ENCODE measurements around the gene MGLL.

MGLL gene

DNA sequence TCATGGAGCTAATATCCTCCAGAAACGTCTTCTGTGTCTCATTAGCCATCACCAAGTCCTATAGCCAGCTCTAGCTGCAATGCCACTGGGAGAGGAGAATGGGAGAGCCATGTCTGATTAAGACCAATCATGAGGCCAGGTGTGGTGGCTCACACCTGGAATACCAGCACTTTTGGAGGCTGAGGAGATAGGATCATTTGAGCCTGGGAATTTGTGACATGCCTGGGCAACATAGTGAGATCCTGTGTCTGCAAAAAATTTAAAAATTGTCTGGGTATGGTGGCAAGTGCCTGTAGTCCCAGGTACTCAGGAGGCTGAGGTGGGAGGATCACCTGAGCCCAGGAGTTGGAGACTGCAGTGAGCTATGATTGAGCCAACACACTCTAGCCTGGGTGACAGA lies 13.1 kb downstream of the MGLL start:
- no peak for DNase-seq

DNA sequence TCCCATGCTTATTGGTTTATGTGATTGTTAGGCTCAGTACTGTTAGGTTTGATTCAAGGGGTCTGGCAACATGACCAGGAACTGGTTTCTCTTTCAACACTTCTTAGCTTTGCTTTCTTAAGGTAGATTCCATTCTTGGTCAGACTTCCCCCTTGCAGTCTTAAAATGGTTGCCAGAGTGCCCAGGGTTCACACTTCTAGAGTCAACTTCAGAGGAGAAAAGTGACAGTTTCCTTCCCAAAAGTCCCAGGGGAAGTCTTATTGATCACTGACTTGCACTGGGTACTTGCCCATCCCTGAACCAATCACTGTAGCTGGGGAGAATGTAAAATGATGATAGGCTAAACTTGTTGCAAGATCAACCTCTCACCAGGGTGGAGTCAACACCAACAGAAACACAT lies 14.1 kb downstream of the MGLL start:
- no peak for DNase-seq

DNA sequence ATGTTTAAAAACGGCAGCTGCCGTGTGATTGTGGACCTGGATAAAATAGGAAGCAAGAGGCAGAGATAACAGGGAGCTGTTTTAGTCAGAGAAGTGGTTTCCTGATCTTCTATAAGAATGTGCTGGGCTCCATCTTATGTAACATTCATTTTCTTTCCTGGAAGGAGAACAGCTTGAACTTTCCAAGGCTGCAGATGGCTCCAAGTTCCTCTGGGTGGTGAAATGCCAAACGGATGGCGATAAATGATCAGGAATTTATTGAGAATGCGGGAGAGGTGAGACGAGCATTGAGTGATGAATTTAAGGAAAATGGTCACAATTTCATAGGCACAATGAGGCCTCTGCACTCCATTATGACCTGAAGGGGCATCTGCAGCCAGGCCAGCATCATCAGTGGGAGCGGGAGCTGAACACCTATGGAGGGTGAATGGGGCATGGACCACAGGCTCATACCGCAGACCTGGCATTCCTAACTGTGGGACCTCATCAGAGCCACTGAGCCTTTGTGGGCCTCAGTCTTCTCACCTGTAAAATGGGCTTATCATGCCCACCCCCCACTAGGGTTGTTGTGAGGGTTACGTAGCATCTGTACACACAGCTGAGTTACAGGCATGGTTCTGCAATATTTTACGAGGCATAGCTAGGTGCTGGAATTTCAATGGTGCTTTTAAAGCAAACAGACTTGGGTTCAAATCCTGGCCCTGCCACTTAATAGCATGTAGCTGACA lies 17.1 kb downstream of the MGLL start:
- DNase-seq, result no peak

DNA sequence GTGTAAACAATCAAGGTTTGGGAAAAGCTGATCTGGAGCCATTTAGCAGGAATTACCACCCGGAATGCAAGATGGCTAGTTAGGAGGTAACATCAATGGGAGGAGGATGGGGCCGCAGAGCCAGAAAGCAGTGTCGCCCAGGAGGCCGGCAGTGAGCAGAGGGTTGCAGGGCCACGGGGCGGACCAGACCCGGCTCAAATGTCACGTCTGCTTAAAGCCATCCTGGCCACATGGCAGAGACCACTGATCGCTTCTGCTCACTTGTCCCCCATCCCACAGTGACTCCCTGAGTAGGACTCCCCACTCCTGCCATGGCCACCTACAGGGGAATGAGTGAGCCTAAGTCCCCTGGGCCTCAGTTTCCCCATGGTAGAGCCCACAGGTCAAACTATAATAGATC lies 18.2 kb downstream of the MGLL start:
- no peak for DNase-seq

DNA sequence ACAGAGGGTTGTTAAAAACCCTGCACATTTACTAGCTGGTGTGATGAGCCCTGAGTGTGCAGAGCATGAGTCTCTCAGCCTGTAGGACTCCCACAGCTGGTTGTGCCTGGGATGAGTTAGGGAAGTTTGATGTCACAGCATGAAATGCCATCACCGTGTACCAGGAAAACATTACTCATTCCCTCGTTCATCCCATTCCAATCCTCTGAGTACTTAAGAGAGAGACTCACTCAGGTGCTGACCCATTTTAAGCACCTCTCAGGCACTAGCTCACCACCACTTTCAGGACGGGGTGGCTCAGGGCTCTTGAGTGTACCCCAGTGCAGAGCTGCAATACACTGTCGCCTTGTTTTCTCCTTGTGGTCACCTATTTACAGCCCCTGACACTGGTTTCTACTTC lies 18.7 kb downstream of the MGLL start:
- DNase-seq, result no peak

DNA sequence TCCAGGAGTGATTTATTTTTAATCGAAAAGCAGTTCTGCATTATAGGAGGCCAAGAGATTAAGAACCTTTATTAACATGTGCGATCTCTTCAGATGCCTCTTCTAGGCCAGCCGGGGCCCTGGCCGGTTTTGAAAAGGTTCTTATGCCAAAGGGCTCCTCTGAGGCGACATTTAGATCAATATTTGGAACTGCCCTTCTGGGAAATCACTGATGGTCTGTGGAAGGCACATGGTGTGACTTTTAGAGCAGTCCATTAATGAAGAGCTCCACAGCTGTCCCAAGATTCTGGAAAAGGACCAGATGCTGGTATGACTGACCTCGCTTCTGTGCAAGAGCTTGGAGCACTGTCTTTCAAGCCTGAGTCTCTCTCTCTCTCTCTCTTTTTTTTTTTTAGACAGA lies 19.7 kb downstream of the MGLL start:
- DNase-seq, result no peak

DNA sequence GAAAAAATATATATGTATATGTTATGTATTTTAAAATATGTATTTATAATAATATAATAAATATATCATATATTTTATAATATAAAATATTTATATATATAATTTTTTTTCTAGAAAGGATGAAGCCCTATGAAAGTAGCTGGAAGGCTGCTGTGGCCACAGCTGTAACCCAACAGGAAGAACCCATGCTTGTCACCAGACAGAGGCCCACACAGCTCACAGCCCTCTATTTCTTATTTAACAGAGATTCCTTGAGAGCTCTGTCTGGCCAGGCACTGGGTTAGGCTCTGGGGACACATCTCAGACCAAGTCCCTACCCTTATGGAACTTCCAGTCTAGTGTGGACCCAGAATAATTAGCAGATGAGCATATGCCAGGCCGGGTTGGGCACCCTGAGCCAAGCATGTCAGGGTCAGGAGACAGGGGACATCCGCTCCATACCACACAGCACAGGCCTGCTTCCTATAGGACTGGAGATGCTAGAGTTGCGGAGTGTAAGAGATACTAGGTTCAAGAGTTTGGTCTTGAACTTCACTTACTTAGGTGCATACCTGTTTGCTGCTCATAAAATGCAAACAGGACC lies 20.5 kb downstream of the MGLL start:
- no peak for DNase-seq

DNA sequence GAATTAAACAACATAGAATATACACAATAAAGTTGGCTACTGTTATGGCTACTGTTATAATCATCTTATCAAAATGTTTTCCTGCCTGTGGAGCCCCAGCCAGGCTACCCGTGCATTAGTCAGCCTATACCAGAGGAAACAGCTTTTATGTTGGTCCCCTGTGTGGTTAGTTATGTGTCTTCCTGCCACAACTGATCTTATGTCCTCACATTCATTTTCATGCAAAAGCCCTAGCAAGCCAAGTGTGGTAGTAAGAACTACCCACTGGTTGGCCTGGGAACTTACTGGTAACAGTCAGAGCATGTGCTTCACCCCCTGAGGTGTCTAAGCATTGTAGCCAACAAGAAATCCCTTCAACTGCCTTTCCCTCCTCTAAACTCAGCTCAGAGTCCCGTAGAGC lies 21.8 kb downstream of the MGLL start:
- no peak for DNase-seq

DNA sequence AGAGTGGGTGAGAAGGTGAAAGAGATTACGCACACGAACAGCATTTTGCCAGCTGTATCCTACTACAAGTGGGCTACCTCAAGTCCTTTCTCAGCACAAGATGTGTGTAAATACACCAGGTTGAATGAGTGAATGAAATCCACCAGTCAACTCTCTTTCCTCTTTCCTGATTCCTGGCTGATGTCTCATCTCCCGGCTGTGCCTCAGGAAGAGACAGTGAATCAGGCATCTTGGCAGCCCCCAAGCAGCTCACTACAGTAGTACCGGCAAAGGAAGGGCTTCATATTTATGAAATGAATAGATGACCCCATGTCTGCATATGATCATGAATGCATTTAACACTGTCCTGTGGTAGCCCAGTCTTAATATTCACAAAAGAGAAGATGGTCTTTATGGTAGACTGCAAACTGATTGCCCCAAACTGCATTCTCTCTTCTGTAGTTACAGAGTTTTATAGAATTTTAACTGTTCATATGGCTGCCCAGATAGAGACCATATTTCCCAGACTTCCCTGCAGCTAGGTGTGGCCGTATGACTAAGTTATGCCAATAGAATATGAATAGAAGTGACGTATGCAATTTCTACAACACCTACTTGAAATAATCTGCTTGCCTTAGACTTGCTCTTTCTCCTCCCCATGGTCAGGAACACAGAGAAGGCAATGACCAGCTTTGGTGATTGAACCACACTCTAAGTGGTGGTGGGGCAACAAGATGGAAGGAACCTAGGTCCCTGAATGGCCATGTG lies 22.7 kb downstream of the MGLL start:
- no peak for DNase-seq

DNA sequence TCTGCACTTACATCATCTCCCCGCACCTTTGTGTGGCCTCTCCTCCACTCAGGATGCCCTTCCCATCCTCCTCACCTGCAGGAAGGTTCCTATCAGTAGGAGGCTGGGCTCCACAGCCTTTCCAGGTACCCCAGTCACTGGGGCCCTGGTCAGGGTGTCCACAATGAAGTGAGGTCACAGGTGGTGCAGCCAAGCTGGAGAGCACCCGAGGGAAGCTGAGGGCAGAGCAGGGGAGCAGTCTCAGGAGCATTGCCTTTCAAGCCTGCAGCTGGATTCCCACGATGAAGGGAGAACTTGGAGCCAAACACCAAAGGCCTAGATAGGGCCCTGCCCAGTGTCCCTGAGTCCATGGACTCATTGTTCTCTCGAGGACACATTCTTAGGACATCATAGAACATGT lies 23.6 kb downstream of the MGLL start:
- no peak for DNase-seq

DNA sequence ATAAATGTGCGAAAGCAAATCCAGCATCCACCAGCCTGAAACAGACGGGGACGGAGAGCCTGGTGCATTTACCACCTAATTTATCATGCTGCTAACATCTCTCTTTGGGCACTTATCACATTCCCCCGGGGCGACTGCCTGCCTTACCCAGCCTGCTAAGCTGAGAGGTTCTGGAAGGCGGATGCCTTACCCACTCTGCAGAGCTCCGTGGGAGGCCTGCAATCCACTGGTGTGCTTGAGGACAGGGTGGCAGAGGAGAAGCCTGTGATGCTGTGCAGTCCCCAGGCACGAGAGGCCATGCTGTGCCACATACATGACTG lies 25.5 kb downstream of the MGLL start:
- DNase-seq, result no peak

DNA sequence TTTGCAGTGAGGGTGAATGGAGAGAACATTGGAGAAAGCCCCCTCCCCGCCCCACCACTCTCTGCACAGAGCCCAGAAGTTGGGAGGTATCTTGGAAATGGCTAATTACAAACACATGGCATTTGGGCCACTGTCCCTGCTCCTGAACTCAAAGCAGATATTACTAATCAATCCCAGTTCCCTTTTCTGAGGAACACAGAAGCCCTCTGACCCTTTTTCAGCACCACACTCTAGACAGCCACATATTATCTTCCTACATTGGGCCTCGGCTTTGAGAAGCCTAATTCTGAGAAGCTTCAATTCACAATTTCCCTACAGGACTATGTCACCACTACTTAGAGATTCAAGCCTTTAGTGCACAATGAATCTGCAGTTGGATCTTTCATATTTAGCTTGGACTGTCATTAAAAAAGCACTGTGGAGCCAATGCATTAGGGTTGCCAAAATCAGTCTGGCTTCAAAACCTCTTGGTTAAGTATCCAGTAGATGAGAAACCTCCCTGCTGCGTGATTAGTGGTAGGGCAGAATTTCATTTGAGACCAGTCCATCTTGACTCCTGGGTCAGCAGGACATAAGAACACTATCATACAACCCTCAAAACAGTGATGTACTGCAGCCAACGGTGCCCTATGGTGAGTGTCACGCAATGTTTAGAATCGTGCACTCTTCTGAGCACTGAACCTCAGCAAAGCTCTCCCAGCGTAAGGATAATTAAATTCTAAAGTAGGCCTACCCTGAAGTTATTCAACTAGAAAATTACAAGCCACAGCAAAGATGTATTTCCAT lies 26.1 kb downstream of the MGLL start:
- DNase-seq, result no peak

DNA sequence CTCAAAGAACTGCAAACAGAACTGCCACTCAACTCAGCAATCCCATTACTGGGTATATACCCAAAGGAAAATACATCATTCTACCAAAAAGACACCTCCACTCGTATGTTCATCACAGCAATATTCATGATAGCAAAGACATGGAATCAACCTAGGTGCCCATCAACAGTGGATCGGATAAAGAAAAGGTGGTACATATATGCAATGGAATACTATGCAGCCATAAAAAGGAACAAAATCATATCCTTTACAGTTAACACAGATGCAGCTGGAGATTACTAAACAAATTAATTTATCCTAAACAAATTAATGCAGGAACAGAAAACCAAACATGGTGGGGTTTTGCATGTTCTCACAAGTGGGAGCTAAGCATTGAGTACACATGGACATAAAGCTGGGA lies 27.3 kb downstream of the MGLL start:
- no peak for DNase-seq

DNA sequence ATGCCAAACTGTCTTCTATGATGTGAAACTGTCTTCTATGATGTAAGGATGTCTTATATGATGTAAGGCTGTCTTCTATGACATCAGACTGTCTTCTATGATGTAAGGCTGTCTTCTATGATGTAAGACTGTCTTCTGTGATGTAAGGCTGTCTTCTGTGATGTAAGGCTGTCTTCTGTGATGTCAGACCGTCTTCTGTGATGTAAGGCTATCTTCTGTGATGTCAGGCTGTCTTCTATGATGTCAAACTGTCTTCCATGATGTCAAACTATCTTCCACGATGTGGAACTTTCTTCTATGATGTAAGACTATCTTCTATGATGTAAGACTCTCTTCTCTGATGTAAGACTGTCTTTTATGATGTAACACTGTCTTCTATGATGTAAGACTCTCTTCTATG lies 27.9 kb downstream of the MGLL start:
- no peak for DNase-seq

DNA sequence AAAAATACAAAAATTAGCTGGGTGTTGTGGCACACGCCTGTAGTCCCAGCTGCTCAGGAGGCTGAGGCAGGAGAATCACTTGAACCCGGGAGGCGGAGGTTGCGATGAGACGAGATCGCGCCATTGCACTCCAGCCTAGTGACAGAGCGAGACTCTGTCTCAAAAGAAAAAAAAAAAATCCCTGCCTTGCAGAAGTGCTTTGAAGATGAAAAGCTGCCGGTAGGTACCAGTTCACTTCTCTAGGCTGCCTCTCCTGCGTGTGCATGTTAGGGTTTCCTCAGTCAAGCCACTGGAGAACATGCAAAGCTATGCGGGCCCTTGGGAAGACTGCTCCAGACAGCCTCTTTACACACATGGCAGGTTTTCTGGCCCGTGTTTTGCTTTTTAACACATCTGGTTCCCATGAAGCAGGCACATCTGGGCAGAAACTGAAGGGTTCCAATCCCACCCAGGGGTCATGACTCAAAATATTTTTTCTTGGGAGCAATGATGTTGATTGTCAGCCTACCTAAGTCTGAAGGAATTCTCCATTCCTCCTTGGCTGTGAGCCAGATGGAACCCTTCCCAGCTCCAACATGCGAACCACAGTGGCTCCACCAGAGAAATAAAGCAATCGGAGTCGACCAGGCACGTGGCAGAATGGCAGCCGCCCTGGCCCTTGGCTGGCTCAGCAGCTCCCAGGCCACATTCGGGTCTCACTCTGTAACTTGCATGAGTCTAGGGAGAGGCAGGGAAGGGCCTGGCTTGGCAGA lies 29.6 kb downstream of the MGLL start:
- no peak for DNase-seq

DNA sequence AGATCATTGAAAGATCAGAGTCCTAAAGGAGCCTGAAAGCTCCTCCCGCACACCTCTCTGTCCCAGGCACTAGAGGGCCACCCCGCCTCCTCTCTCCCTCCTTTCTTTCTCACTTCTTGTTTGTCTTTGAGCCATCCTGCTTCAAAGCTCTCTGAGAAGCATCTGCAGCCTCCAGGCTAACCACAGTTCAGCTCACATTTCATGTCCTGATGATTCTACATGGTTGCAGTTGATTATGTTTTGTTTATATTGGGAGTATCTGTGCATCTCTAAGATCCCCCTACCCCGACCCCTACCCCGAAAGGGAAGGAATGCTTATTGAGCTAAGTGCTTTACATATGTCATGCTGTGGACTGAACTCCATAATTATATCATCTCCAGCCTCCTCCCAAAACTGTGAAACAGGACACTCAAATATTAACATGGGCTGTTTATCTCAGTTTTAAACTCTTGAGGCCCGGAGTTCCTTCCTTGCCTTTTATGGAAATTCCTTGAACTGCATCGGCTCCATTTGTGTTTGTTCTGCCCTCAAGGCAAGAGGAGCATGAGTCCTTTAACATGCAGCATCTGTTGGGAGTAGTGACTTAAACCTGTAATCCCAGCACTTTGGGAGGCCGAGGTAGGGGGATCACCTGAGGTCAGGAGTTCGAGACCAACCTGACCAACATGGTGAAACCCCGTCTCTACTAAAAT lies 30.9 kb downstream of the MGLL start:
- no peak for DNase-seq

DNA sequence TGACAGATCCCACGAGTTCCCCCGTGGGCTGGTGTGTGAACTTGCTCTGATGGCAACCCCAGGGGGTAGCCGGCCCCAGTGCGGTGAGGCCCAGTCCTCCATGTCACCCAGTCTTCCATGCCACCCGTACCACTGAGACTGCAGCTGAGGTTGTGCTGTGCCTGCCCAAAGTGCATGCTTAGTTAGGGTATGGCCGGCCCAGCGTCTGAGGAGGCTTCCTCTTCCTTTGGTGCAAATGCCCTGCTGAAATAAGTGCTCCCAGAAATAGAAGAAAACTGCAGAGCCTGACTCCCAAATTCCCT lies 31.5 kb downstream of the MGLL start:
- DNase-seq, result no peak

DNA sequence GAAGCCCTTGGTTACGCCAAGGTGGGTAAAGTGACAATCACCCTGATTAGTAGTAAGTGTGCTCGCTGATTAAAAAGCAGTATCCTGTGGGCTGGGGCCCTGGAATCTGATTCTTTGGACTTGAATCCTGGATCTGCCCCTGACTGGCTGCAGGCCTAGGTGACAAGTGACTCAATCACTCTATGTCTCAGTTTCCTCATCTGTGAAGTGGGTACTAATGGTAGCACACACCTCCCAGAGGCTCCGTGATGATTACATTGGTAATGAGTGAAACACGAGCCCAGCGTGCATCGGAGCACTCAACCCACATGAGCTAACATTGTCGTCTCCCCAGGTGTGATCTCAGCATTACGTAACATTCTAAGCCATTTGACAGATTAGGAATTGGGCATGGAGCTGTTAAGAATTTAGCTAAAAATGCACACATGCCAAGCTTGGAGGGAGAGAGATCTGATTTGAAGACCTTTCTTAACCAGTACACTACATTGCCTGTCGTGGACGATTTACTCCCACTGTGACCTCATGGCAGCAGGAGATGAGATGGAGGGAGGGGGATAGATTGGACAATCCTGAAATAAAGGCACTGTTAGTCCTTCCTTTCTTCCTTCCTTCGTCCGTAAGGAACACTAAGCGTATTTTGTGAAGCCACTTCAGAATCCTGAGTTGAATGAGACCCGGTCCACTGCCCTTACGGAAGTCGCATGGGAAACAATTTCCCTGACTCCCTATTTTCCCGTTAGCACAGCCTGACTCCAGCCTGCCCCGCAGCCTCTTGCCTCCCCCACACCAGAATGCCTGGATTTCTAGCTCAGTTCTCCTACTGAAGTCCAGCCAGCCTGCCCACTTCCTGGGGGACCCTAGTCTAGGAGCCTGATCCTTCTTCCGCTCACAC lies 32.1 kb downstream of the MGLL start:
- no peak for DNase-seq

DNA sequence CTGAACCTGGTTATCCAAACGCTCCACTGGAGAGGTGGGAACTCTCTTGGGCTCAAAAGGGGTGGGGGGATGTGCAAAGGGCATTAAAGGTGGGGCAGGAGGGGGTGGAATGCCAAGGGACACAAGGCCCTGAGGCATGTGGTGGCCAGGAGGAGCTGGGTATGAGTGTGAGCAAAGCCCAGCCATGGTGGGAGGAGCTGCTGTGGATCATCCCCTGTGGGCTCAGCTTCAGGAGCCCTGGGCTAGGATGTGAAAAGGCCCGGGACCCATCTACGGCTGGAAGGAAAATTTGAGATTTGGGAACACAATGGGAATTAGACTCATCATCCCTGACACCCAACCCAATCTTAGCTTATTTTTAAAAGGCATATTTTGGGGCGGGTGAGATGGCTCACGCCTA lies 33.3 kb downstream of the MGLL start:
- DNase-seq, result no peak

DNA sequence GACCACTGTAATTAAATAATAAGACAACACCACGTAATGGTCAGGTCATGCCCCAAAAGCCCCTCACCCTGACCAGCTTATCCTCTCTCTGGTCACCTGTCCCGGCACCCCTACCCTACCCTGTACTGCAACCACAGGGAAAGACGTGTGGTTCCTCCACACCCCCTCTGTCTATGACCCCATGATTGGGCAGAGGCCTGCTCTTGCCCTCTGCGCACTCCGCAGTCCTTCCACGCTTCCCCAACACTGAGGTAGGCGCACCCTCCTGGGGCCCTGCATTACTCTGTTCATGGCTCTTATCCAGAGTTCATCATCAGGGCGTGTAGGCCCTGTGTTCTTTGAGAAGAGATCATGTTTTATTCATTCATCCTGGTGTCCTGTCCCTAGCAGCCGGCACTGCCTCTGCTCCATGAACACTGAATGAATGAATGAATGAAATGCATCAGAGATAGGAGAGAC lies 33.8 kb downstream of the MGLL start:
- no peak for DNase-seq

DNA sequence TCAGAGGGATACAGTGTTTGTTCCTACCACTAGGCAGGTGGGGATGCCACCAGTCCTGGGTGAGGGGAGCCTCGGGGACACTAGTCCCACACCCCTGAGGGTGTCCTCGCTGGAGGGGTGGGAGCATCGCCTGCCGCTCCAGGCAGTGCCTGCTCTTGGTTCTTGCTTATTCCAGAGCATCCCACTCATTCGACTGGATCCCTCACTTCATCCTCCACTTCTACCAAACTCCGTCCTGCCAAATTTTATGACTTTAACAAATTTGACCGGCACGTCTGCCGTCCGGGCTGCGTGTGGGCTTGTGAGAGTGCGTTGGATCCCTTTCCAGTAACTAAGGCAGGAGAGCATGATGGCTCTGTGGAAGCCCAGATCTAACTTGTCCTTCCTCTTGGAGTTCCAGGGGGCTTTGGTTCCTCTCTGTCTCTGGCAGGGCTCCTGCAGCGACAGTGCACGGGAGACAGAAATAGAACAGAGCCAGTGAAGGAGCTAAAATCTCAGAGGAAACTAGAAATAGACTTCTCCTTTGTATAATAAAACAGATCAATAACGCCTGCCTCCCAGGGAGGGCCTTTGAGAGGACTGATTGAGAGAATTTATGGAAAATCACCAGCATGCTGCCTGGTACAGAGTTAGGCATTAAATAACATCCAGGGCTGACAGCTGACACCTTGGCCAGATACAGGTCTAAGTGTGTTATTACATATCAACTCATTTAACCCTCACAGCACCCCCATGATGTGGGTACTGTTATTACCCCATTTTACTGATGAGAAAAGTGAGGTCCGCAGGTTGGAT lies 34.5 kb downstream of the MGLL start:
- DNase-seq, result no peak

Measured in stimulated activated CD4-positive, alpha-beta T cell treated with anti-CD3 and anti-CD28 coated beads, Interleukin-2, amount 100 ng/mL, for 48 hours (primary cell).